ENCODE measurements around the gene DEDD.

The DEDD gene, protein sequence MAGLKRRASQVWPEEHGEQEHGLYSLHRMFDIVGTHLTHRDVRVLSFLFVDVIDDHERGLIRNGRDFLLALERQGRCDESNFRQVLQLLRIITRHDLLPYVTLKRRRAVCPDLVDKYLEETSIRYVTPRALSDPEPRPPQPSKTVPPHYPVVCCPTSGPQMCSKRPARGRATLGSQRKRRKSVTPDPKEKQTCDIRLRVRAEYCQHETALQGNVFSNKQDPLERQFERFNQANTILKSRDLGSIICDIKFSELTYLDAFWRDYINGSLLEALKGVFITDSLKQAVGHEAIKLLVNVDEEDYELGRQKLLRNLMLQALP

DNA sequence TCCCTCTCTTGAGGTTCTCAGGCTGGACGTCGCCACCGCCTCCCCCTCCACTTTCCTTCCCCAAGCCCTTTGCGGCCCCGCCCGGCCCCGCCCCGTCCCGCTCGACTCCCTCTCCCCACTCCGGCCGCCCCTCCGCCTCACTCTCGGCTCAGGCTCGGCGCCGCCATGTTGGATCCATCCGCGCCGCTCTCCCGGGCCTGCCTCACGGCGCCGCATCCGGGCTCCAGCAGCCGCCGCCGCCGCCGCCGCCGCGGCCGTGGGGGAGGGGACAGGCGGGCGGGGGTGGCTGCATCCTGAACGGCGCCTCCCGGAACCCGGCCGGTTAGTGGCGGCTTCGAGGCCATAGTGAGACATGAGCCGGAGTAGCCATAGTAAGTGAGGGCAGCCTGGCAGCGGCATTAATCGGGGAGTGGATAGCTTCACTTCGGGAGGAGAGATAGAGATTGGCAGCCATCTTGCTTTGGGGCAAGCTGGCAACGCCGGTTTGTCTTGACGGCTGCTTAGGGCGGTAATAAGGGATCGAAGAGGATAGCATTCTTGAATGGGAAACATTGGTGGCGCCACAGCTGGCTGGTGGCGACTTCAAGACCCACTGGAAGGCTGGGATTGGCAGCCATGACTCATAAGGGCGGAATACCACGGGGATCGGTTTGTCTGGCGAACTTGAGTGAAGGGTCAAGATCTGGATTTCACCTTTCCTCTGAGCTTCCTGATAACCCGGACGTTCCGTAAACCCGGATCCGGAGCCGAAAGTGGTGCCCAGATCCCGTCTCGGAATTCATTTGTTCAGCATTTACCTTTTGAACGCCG is at the start of gene DEDD:
TSS of gene DEDD (minus strand) at position 258 of the 810 bp plus-strand sequence. CDS start 8,205 bp downstream, outside the sequence.
- peak; percentile 81 for DNase-seq (ENCODE audit: low read depth)

GRCh38 chr1:161182214-161182613 is 49.7 kb upstream of the DEDD start:
- DNase-seq (ENCODE audit: low read depth) = peak; percentile 41

DNA sequence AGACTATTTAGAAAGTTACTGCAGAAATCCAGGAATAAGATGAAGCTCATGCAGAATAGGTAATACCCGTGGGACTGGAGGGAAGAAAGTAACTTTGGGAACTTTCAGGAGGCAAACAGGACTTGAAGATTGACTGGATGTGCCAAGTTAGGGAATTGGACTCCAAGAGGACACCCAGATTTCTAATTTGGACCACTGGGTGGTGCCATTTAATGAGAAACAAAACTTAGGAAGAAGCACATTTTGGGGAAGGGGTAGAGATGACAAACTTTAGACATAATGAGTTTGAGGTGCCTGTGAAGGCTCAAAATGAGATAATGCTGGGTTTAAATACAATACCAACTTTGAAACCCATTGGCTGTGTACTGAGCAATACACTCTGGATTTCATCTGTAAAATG is 48.2 kb upstream of the DEDD start:
- DNase-seq (ENCODE audit: low read depth) = no peak

GRCh38 chr1:161179698-161180097 is 47.2 kb upstream of the DEDD start:
- no peak for DNase-seq (ENCODE audit: low read depth)

GRCh38 chr1:161177936-161178244 is 45.4 kb upstream of the DEDD start:
- no peak for DNase-seq (ENCODE audit: low read depth)

DNA sequence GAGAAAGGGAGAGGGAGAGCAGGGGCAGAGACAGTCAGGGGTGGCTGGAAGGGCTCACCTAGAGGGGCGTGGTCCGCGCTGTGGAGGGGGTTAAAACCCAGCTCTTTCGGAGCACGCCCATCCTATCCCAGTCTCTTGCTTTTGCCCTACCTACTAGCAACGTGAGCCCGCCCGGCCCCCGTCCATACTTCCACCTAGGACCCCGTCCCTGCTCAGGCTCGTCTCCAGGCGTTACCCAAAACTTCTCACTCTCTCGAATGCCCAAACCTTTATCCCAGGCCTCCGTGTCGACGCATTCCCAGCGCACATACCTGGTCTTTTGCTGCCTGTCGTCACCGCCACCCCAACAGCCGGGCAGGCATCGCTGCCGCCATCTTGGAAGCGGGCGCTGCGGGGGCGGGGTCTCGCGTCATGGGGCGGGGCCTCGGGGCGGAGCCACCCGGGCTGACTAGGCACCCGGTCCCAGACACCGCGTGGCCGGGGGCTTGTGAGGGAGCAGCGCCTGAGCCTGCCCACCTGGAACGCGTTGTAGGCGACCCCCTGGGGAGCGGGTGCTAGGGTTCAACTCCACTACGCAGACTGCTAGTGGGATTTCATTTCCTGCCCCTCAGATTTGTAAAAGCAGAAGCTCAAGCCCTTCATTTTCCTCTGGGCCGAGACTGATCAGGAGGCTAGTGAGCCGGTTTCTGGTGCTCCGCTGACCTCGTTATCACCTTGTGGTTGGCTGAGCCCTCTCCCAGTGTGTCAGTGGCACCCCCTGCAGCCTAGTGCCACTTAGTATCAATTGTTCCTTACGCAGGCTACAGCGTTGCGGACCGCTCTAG is 44.9 kb upstream of the DEDD start, which contains the start of gene B4GALT3:
TSS of gene B4GALT3 (minus strand) at position 396 of the 824 bp plus-strand sequence. CDS start 1,447 bp downstream, outside the sequence.
- DNase-seq (ENCODE audit: low read depth) = peak; percentile 90

- DNase-seq (ENCODE audit: low read depth) = no peak
These were observed 44.1 kb upstream of the DEDD start for GRCh38 chr1:161176468-161177111.

DNA sequence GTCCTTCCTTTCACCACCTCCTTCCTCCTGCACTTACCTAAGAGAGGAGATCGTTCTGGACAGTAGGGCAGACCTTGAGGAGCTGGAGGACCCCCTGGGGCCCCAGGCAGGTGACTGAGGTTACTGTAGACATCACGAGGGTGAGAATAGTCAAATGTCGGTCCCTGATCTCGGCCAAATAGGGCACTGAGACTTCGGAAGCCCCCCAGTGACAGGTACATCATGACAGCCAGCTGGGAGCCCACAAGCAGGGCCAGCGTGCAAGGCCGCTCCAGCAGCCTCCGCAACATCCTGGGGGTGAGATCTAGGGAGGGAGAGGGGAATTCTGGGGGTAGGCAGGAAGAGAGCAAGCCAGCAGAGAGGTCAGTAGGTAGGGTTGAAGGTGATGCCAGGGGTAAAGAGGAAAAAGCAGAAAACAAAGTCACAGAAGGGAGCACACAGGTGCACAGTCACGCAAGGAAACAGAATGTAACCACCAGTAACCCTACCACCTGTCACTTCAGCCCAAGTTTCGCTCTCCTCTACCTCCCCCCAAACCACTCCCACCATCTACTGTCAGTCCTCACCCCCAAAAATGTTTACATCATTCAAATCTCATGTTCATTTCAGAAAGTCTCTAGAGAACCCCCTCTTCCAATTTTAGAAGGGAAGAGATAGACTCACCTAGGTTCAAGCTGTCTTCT is 43.4 kb upstream of the DEDD start:
- no peak for DNase-seq (ENCODE audit: low read depth)

GRCh38 chr1:161174911-161175310 is 42.4 kb upstream of the DEDD start:
- DNase-seq (ENCODE audit: low read depth) = no peak

DNA sequence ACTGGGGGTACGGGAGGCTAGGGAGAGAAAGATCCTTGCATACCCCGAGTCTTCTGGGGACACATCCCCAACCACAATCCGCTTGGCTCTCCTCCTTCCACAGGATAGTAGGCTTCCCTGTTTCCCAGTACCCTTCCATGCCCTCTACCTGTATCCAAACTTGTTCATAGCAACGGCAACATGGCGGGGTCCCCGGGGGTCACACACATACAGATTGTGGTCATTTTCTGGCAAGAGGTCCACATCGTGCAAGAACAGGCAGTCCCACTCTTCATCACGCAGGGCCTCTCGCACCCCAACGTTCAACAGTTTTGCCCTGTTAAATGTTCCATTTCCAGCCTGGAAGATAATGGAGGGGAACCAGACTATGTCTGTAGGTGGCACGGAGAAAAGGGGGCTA is 41.2 kb upstream of the DEDD start:
- no peak for DNase-seq (ENCODE audit: low read depth)

GRCh38 chr1:161172776-161173376 is 40.4 kb upstream of the DEDD start:
- no peak for DNase-seq (ENCODE audit: low read depth)

DNA sequence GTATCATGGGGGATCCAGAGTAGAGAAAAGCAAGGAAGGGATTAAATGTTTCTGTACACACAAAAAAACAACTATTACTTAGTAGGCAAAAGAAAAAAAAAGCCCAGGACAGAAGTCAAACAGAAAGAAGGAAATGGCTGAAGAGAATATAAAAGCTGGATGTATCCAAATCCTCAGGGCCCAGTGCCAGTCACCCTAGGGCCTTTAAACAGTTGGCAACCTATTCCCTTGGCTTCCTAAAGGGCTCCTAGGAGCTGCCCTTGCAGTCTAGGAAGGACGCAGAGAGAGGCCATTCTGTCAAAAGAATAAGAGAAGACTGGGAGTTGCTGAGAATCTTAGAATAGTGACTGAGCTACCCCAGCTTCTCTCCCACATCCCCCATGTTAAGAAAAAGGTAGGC is 39.9 kb upstream of the DEDD start:
- DNase-seq (ENCODE audit: low read depth) = no peak

DNA sequence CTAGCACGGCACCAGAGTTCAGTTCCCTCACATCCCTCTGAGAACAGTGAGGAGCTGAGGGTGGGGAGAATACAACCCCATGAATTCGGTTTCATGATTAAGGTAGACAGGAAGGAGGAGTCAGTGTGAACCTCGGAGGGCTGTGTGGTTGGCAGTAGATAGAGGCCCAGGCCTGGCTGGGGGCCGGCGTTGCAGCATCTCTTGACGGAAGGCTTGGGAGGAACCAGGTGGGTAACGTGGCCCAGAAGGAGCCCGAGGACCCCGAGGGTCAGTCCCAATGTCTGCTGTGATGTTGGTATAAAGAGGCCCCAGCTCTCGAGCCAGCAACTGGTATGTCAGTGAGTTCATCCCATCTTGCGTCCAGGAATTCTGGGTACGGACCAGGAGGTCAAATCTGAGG is 39.2 kb upstream of the DEDD start:
- DNase-seq (ENCODE audit: low read depth) = no peak

DNA sequence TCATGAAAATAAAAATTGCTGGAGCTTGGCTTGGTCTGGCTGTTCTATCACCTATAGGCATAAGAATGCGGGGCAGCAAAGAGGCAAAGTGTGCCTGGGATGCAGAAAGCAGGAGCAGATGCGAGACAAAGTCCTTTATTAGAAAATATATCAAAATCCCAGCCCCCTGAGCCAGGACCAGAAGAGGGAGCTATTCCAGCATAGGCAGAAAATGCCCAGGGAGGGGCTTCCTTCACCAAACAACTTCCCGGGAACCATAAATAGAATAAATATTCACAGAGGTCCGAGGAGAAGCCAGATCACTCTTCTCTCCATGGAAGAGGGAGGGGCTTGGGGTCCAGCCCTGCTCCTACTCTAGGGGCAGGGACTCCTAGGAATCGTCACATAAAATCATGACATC is 38.7 kb upstream of the DEDD start:
- no peak for DNase-seq (ENCODE audit: low read depth)

DNA sequence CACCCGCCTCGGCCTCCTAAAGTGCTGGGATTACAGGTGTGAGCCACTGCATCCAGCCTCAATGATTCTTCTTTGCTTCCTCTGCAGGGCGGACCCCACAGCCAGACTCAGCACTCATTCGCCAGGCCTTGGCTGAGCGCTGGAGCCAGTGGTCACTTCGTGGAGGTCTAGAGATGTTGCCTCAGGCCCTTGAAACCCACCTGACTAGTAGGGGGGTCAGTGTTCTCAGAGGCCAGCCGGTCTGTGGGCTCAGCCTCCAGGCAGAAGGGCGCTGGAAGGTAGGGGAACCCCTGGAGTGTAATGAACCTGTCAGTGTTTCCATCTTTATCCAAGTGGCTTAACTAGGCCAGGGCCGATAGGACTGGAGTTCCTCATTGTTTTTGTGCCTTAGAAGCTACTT is 36.4 kb upstream of the DEDD start:
- DNase-seq (ENCODE audit: low read depth) = no peak

DNA sequence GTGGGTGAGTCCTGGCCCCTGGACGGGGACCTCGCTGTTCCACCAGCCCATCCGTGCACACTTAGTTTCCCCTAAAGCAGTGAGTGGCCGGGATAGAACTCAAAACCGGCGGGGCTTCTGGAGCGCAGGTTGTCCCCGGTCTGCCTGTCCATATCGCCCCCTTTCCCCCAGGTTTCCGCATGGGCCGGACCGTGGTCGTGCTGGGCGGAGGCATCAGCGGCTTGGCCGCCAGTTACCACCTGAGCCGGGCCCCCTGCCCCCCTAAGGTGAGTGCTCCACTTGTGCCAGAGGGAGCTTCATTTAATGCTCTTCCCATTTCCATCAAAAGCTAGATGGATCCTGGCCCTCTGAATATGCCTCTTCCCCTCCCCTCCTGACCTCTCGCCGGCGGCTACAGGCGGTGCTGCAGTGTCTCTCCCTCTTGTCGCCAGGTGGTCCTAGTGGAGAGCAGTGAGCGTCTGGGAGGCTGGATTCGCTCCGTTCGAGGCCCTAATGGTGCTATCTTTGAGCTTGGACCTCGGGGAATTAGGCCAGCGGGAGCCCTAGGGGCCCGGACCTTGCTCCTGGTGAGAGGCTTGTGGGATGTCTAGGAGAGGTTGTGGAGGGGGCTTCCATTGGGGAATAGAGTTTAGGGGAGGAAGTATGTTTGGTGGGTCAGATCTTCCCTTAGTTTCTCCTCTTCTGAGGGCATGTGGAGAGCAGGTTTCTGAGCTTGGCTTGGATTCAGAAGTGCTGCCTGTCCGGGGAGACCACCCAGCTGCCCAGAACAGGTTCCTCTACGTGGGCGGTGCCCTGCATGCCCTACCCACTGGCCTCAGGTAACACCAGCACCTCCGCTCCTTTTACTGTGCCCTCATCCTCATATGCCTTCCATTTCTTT is 34.4 kb upstream of the DEDD start:
- DNase-seq (ENCODE audit: low read depth) = no peak

DNA sequence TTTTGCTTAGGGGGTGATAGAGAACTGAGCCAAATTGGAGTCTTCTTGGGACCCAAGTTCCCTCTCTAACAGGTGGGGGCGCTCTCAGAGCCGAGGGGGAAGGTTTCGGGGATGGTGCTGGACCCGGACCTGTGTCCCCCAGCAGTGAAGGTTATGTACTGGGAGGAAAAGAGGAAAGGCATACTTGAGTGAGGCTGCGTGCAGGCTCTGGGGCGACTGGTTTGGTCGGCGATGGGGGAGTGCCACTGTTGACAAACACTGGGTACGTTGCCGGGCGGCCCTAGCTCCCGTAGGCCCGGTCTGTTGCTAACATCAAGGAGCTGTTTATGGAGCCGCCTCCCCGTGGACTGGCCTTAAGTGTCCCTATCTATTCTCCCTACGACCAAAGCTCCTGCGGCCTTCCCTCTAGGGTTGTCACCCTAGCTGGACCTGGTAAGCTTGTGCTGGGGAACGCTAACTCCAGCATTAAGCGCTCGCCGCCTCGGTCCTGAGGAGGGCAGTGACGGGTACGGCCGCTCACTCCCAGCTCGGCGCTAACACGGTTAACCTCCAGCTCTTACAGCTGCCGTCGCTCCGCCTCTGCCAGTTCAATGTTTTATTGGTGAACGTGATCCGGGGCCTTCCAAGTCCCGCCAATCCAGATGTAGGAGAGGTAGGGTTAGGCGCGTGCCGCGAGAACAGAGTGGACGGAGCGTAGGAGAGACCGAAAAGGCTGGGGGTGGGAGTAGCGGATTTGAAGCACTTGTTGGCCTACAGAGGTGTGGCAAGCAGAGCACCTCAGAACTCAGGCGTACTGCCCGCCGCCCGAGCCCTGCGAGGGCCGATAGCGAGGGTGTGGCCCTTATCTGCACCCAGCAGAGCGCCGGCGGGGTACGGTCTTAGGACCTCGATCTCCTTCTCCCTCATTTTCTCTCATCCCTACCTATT is 33.5 kb upstream of the DEDD start, which contains the start of gene PPOX:
TSS of gene PPOX (plus strand) at position 685 of the 927 bp plus-strand sequence. CDS start 422 bp downstream, outside the sequence.
- DNase-seq (ENCODE audit: low read depth) = peak; percentile 82

- no peak for DNase-seq (ENCODE audit: low read depth)
These were observed 32.6 kb upstream of the DEDD start for GRCh38 chr1:161164901-161165610.

All from activated T-helper 1 cell treated with Interleukin-2 at 50 U/mL for 16 hours (primary cell).